Measurements from ENCODE around the gene BBS9. TPM values are rescaled to one million over a fixed set of nuclear protein-coding genes. Genes with fewer than 3 reads are reported as not detected.

Gene BBS9
- total and polyA plus RNA-seq, 9 of the 15 experiments (the other 6 are each of a cell fraction or from before 2014, with no cell fraction given): 0.77 to 3.3 (median 2.4) TPM

- no peak for TF ChIP-seq ZNF239 (CRISPR knock-in tag; IDR thresholded peaks at IDR 0.05)
- no peak for TF ChIP-seq TSHZ1 (CRISPR knock-in tag; IDR thresholded peaks at IDR 0.05)
- TF ChIP-seq ZSCAN32 (CRISPR knock-in tag; IDR thresholded peaks at IDR 0.05): no peak
- no peak for TF ChIP-seq ID3 (CRISPR knock-in tag; IDR thresholded peaks at IDR 0.05)
- TF ChIP-seq ID3 (tag; IDR thresholded peaks at IDR 0.05): no peak
Observed at GRCh38 chr7:33485747-33486493, 356.6 kb downstream of the BBS9 start (continued).

GRCh38 chr7:33486633-33487032, 357.3 kb downstream of the BBS9 start:
- 0% methylated on average over 1 of the region's 1 CpG for WGBS (ENCODE audit: insufficient coverage, low coverage, missing lambda C conversion rate)
- H3K79me2 ChIP-seq (ENCODE audit: control insufficient read depth, insufficient read depth, low read length): no peaks in the 10 kb centered on the region
- H4K20me1 ChIP-seq (replicated peaks; ENCODE audit: control insufficient read depth, insufficient read depth, low read length): no peaks in the 10 kb centered on the region
- intact Hi-C loops (cut with micrococcal nuclease) (no loop called here), in situ Hi-C loops (cut with MboI) (no loop called here)
- ChIA-PET POLR2A (no interaction called here), CTCF (ENCODE audit: low intra/inter-chr PET ratio) (no interaction called here)
- H3K9me1 ChIP-seq (ENCODE audit: control insufficient read depth, insufficient read depth, low read length): no peaks in the 10 kb centered on the region
- FAIRE-seq (no peak), DNase-seq (ENCODE audit: extremely low read depth in 1 of 4, low spot score in 3 of 4) (no peak), ATAC-seq (no peak)
- H3K9ac ChIP-seq (ENCODE audit: insufficient read depth in 1 of 2, low read depth in 2 of 2, low read length in 2 of 2): no peak overlapping the region
- H3K4me1 ChIP-seq (replicated peaks in 1 of 2; ENCODE audit: control insufficient read depth in 2 of 2, insufficient read depth in 2 of 2, low read length in 2 of 2): no peaks in the 10 kb centered on the region
- BruUV-seq (replicated peaks): no TSS peak
- H3K27me3 ChIP-seq (ENCODE audit: control insufficient read depth in 2 of 2, insufficient read depth in 2 of 2, low read length in 2 of 2): no peaks in the 10 kb centered on the region
- no peak overlapping the region for H2AFZ ChIP-seq (ENCODE audit: low read depth, low read length)
- H3K27ac ChIP-seq (ENCODE audit: extremely low read depth, low read depth, low read length): no peak overlapping the region
- no peak overlapping the region for H3K4me3 ChIP-seq
- H3K4me2 ChIP-seq (ENCODE audit: insufficient read depth, low read length): no peak overlapping the region
- no peaks in the 10 kb centered on the region; the same call in 1 of the 2 replicates for H3K9me3 ChIP-seq (replicated peaks; ENCODE audit: control insufficient read depth, insufficient read depth, low read depth, low read length)
- no peaks in the 10 kb centered on the region for H3K36me3 ChIP-seq (ENCODE audit: control insufficient read depth, insufficient read depth, low read length)
- TF ChIP-seq POLR2B (IDR thresholded peaks at IDR 0.05; ENCODE audit: low read depth, partially characterized antibody) (no peak), ZNF318 (IDR thresholded peaks at IDR 0.05; ENCODE audit: borderline replicate concordance in 1 of 2, low read depth in 1 of 2) (no peak), ZNF253 (CRISPR knock-in tag; conservative IDR thresholded peaks at IDR 0.05) (no peak)

All from K562 (cell line).